Type B pancreatic cell (in vitro differentiated cells): ENCODE measurements around the gene ZMYND12. TPM values are rescaled to one million over a fixed set of nuclear protein-coding genes. Genes with fewer than 3 reads are reported as not detected.

ENCODE experiments used
- DNase-seq: peaks from one replicate; pipeline ENCODE4 v3.0.0; 2021; ENCODE audit warnings: mixed read lengths; ENCODE audit not compliant: unreplicated experiment; ENCODE audit errors: extremely low spot score
- H3K27ac Mint-ChIP-seq: 2 replicates; pipeline ENCODE4 v1.8.0; 2021; ENCODE audit warnings: mild to moderate bottlenecking, mixed read lengths
- H3K27me3 Mint-ChIP-seq: 2 replicates; pipeline ENCODE4 v1.8.0; 2021; ENCODE audit warnings: mixed read lengths
- H3K36me3 Mint-ChIP-seq: 2 replicates; pipeline ENCODE4 v1.8.0; 2021; ENCODE audit warnings: mixed read lengths
- H3K4me1 Mint-ChIP-seq: one replicate; pipeline ENCODE4 v1.8.0; 2021; ENCODE audit warnings: mixed read lengths; ENCODE audit not compliant: unreplicated experiment
- H3K4me3 Mint-ChIP-seq: 2 replicates; pipeline ENCODE4 v1.8.0; 2021; ENCODE audit warnings: mild to moderate bottlenecking, mixed read lengths
- H3K9me3 Mint-ChIP-seq: 2 replicates; pipeline ENCODE4 v1.8.0; 2021; ENCODE audit warnings: mixed read lengths
- CTCF ChIP-seq: fragments of 200-600 bp; sonication (generic); conservative IDR thresholded peaks from 2 replicates; pipeline ENCODE4 v1.5.0; 2021; ENCODE audit warnings: antibody characterized with exemption, mild to moderate bottlenecking
- total RNA-seq: library from RNA; stranded (reverse); gene quantifications from 2 replicates; pipeline ENCODE4 v1.2.1, GENCODE V29; 2021; ENCODE audit warnings: low replicate concordance

Gene ZMYND12
- total RNA-seq, 1 donor from 2014 or later, result 1.5 TPM

DNA sequence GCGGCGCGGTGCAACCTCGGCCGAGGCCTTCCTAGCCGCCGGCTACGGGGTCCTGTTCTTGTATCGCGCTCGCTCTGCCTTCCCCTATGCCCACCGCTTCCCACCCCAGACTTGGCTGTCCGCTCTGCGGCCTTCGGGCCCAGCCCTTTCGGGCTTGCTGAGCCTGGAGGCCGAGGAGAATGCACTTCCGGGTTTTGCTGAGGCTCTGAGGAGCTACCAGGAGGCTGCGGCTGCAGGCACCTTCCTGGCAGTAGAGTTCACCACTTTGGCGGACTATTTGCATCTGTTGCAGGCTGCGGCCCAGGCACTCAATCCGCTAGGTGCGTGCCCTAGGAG, 900 bp upstream of the ZMYND12 start:
- Mint-ChIP-seq H3K36me3 (peaks cover 17% of the 10 kb centered on the region), H3K27ac (peak overlapping the region; percentile 94), H3K4me3 (peak overlapping the region; percentile 91), H3K9me3 (no peaks in the 10 kb centered on the region), H3K4me1 (peaks cover 16% of the 10 kb centered on the region), H3K27me3 (no peaks in the 10 kb centered on the region)
- DNase-seq, result peak; percentile 76
- TF ChIP-seq CTCF, result no peak

DNA sequence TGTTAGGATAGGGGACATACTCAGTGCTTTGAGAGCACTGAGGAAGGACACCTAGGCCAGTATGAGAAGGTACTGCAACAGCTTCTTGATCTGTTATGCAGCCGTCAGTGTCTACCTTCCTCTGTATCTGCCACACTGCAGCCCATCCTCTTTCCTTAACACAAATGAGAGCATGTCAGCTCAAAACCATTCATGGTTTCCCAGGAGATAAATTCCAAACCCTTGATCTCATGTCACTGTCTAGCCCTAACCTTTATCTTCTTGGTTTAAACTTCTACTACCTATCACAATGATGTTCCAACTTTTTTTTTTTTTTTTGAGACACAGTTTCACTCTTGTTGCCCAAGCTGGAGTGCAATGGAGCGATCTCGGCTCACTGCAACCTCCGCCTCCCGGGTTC, 1.4 kb downstream of the ZMYND12 start:
- H3K36me3 Mint-ChIP-seq, result peaks cover 10% of the 10 kb centered on the region
- H3K27me3 Mint-ChIP-seq, result peaks cover 5% of the 10 kb centered on the region
- no peak overlapping the region for H3K27ac Mint-ChIP-seq
- no peak for DNase-seq
- H3K4me3 Mint-ChIP-seq, result peak overlapping the region; percentile 55
- H3K9me3 Mint-ChIP-seq, result no peaks in the 10 kb centered on the region
- TF ChIP-seq CTCF, result no peak
- H3K4me1 Mint-ChIP-seq, result peaks cover 12% of the 10 kb centered on the region

DNA sequence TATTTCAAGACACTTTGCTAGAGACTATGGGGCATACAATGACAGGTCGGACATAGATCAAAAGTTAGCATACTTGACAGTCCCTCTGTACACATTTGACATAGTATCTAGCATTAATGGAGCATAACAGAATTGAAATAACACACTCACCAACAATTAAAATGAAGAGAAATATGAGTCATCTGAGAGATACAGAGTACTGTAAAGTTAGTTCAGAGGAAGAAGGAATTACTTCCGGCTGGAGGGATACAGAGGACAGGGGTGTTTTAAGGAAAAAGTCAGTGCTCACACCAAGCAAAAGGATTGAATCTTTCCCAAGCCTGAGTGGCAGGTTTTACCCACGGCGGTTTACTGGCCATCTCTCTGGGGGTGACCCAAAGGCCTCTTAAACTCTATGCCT, 2.4 kb downstream of the ZMYND12 start:
- Mint-ChIP-seq H3K4me3 (peak overlapping the region; percentile 39), H3K4me1 (peaks cover 12% of the 10 kb centered on the region), H3K27ac (no peak overlapping the region), H3K36me3 (peaks cover 10% of the 10 kb centered on the region), H3K27me3 (peaks cover 5% of the 10 kb centered on the region), H3K9me3 (no peaks in the 10 kb centered on the region)
- DNase-seq, result no peak
- no peak for TF ChIP-seq CTCF

GRCh38 chr1:42450061-42450460, 5.8 kb downstream of the ZMYND12 start:
- Mint-ChIP-seq H3K27me3 (peaks cover 5% of the 10 kb centered on the region), H3K27ac (no peak overlapping the region), H3K36me3 (no peaks in the 10 kb centered on the region), H3K4me1 (no peaks in the 10 kb centered on the region), H3K4me3 (no peak overlapping the region), H3K9me3 (no peaks in the 10 kb centered on the region)
- no peak for DNase-seq
- TF ChIP-seq CTCF, result no peak

DNA sequence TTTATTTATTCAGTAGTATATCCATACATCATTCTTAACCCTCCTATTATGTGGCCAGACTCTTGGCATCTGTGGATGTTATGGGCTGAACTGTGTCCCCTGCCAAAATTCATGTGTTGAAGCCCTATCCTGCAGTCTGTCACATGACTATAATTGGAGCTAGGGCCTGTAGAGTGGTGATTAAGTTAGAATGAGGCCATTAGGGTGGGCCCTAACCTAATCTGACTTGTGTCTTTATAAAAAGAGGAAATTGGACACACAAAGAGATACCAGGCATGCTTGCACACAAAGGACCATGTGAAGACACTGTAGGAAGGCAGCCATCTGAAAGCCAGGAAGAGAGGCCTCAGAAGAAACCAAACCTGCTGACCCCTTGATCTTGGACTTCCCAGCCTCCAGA, 6.6 kb downstream of the ZMYND12 start:
- H3K36me3 Mint-ChIP-seq, result no peaks in the 10 kb centered on the region
- no peak for TF ChIP-seq CTCF
- peaks cover 5% of the 10 kb centered on the region for H3K27me3 Mint-ChIP-seq
- H3K4me3 Mint-ChIP-seq, result no peak overlapping the region
- no peaks in the 10 kb centered on the region for H3K4me1 Mint-ChIP-seq
- H3K27ac Mint-ChIP-seq, result no peak overlapping the region
- H3K9me3 Mint-ChIP-seq, result no peaks in the 10 kb centered on the region
- DNase-seq, result no peak

DNA sequence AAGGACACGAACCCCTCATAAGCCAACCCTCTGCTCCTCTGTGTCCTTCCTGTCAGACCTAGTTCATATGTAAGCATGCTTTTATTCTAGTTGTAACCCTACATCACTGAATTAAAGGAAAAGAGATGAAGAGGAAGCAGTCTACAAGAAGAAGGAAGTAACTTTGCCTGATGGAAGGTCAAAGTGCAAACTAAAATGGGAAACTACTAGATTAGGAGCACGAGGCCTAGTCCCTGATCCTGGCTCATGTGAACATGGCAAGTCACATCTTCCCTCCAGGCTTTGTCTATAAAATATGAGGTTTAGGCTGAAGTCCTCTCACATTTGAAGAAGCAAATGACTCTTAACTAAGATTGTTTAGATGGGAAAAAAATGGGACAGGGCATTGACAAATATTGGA, 13.2 kb downstream of the ZMYND12 start:
- DNase-seq, result no peak
- H3K9me3 Mint-ChIP-seq, result peaks cover 5% of the 10 kb centered on the region
- H3K36me3 Mint-ChIP-seq, result no peaks in the 10 kb centered on the region
- H3K27ac Mint-ChIP-seq, result no peak overlapping the region
- H3K27me3 Mint-ChIP-seq, result no peaks in the 10 kb centered on the region
- no peaks in the 10 kb centered on the region for H3K4me1 Mint-ChIP-seq
- no peak overlapping the region for H3K4me3 Mint-ChIP-seq
- TF ChIP-seq CTCF, result no peak
